ENCODE data around the gene CASTOR1.

The CASTOR1 gene

DNA sequence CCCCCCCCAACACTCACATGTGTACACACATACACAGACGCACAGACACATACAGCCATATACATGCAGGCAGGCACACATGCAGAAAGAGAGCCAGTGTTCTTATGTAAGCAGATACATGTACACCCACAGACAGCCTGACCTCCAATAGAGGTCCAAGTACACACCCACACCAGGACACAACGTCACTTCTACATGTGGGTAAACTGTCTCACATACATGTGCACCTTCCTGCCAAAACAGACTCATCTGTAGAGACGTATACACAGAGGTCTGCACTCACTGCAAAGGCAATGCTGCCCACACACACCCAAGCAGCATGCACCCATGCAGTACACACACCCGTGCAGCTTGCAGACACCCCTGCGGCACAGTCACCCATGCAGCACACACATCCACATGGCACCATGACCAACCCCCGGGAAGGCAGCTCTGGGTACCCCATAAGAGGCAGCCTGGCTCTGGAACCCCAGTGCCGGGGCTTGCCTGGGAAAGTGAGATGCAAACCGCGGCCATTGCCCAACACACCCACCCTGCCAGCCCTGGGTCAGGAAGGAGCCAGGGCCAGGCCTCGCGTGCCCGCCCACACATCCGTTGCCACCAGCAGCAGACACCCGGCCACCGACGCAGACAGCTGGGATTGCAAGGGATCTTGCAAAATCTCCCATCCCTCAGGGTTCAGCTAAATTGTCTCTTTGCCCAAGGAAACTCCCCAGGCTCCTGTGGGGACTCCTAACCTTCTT is 10.1 kb downstream of the CASTOR1 start:
- TF ChIP-seq, protein P1, sequence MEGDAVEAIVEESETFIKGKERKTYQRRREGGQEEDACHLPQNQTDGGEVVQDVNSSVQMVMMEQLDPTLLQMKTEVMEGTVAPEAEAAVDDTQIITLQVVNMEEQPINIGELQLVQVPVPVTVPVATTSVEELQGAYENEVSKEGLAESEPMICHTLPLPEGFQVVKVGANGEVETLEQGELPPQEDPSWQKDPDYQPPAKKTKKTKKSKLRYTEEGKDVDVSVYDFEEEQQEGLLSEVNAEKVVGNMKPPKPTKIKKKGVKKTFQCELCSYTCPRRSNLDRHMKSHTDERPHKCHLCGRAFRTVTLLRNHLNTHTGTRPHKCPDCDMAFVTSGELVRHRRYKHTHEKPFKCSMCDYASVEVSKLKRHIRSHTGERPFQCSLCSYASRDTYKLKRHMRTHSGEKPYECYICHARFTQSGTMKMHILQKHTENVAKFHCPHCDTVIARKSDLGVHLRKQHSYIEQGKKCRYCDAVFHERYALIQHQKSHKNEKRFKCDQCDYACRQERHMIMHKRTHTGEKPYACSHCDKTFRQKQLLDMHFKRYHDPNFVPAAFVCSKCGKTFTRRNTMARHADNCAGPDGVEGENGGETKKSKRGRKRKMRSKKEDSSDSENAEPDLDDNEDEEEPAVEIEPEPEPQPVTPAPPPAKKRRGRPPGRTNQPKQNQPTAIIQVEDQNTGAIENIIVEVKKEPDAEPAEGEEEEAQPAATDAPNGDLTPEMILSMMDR (IDR thresholded peaks at IDR 0.05; ENCODE audit: low read depth, low read length, missing control alignments) = no peak
- H3K4me3 ChIP-seq (ENCODE audit: low read depth, low read length) = no peak overlapping the region
- DNase-seq (ENCODE audit: low read depth) = no peak

DNA sequence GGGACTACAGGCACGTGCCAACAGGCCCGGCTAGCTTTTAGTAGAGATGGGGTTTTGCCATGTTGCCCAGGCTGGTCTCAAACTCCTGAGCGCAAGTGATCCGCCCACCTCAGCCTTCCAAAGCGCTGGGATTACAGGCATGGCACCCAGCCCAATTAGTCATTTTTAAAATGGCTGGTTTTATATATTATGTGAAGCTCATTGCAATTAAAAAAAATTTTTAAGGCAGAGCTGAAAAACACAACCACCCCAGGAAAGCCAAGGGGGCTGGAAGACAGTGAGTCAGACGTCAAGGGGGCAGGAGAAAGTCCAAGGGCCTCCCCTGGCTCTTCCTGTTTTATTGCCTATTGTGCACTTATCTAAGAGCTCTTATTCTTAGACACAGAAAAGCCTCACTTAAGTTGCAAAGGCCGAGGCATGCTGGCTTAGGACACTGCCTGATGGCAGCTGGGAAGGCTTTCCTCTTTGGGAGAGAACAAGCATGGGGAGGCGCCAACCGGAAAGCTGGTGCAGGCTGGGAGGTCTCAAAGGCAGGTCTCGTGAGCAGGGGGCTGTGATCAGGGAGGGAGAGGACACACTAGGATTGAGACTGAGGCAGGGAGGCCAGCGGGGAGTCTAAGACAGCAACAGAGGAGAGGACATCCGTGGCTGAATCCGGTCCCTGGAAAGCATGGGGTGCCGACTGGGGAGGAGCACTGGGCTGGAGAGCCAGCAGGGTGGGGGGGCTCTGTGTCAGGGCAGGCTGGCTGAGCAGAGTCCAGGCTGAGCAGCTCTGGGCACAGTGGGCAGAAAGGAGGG is 11.6 kb downstream of the CASTOR1 start:
- no peak for DNase-seq (ENCODE audit: low read depth)

DNA sequence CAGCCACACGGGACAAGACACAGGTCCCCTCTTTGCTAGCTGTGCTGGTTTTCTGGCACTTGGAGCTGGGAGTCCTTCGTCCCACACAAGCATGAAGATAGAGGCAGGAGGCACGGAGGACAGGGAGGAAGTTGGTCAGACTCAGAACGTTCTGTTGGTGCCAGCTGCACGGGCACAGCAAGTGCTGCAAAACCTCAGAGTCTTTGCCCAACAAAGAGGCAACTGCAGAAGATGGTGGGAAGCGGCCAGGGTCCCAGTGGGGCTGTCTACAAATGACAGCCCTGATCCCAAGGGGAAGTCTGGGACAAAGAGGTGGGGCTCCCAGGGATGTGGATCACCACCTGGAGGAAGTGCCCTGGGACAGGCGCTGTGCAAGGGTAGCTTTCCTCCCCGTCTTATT is 13.3 kb downstream of the CASTOR1 start:
- DNase-seq (ENCODE audit: low read depth) = no peak
- TF ChIP-seq, protein P1 (IDR thresholded peaks at IDR 0.05; ENCODE audit: low read depth, low read length, missing control alignments) = no peak
- no peak overlapping the region for H3K4me3 ChIP-seq (ENCODE audit: low read depth, low read length)

More for the DNA sequence above, 11.6 kb downstream of the CASTOR1 start:
- H3K4me3 ChIP-seq (ENCODE audit: low read depth, low read length) = no peak overlapping the region
- TF ChIP-seq, protein P1 (IDR thresholded peaks at IDR 0.05; ENCODE audit: low read depth, low read length, missing control alignments) = no peak

DNA sequence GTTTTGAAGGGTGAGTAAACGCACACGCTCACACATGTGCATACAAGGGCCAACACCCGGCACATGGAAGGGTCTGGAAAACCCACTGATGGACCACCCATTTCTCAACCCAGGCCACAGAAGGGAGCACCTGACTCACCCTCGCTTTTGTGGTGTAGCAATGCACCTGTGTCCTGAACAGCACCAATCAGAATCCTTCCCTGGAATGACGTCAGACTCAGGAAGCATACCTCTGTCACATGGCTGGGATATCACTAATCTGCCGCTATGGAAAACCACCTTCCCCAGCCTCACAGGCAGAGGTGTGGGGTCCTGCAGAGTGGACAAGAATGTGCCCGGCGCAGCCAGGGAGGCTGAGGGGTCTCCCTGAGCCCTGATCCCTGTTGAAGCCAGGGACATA is 13.7 kb downstream of the CASTOR1 start:
- TF ChIP-seq, protein P1 (IDR thresholded peaks at IDR 0.05; ENCODE audit: low read depth, low read length, missing control alignments) = no peak
- H3K4me3 ChIP-seq (ENCODE audit: low read depth, low read length) = no peak overlapping the region
- DNase-seq (ENCODE audit: low read depth) = no peak

DNA sequence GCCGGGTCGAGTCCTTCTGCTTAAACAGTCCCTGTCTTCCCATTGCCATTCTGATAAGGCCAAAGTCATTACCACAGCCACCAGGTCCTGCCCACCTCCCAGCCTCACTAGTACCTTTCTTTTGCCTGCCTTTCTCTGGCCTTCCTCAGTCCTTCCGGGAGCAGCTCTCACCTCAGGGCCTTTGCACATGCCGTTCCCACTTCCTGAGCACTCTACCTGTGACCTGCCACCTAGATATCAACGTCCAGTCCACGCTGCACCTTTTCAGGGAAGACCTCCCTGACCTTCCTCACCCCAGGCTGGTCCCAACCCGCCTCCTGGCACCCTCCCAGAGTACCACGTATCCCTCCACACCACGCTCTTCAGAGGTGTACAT is 14.9 kb downstream of the CASTOR1 start:
- H3K4me3 ChIP-seq (ENCODE audit: low read depth, low read length) = no peak overlapping the region
- no peak for DNase-seq (ENCODE audit: low read depth)
- TF ChIP-seq, protein P1 (IDR thresholded peaks at IDR 0.05; ENCODE audit: low read depth, low read length, missing control alignments) = no peak

DNA sequence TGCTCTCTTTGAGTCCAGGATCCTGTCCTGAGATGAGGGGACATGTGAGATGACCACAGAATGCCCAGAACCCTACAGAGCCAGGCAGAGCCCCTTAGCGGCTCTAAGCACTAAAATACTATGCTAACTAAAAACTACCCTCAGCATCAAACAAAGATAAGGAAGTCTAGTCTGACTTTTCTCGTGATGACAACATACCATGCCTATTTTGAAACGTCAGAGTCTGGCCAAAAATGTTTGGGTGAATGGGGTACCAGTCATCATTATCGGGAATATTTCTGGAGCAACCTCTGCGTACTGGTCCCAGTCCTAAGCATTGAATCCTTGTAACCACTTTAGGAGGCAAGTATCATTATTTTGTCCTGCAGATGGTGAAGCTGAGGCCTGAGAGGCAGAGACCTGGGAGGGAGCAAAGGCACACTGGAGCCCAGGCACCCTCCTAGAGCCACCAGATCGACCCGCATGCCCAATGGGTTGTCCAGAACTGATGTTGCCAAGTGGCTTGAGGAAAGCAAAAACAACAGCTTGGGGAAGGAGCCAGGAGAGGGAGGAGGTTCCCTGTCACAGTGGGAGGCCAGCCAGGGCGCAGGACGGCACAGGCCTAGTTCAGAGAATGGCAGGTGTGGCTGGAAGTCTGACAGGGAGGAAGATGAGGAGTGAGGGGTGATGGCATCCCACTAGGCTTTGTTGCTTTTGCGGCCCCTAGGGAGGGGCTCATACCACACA is 15.4 kb downstream of the CASTOR1 start:
- TF ChIP-seq, protein P1 (IDR thresholded peaks at IDR 0.05; ENCODE audit: low read depth, low read length, missing control alignments) = no peak
- H3K4me3 ChIP-seq (ENCODE audit: low read depth, low read length) = no peak overlapping the region
- no peak for DNase-seq (ENCODE audit: low read depth)

Measured in GM12864 (cell line).